ENCODE measurements around the gene CD4.

Gene CD4

GRCh38 chr12:6830286-6830890, 41.1 kb downstream of the CD4 start:
- DNase-seq = no peak

GRCh38 chr12:6830999-6831398, 41.7 kb downstream of the CD4 start:
- no peak for DNase-seq

- DNase-seq = no peak
These were observed 42.2 kb downstream of the CD4 start for GRCh38 chr12:6831450-6831995.

- DNase-seq = no peak
These were observed 42.8 kb downstream of the CD4 start for GRCh38 chr12:6832125-6832524.

GRCh38 chr12:6833189-6833890, 44.0 kb downstream of the CD4 start:
- no peak for DNase-seq

- DNase-seq = no peak
These were observed 44.9 kb downstream of the CD4 start for GRCh38 chr12:6834254-6834653.

GRCh38 chr12:6834873-6835272, 45.5 kb downstream of the CD4 start:
- no peak for DNase-seq

- DNase-seq = no peak
These were observed 47.5 kb downstream of the CD4 start for GRCh38 chr12:6836851-6837250.

- DNase-seq = no peak
These were observed 48.2 kb downstream of the CD4 start for GRCh38 chr12:6837370-6838060.

- DNase-seq = no peak
These were observed 49.5 kb downstream of the CD4 start for GRCh38 chr12:6838854-6839253.

- DNase-seq = no peak
These were observed 50.3 kb downstream of the CD4 start for GRCh38 chr12:6839482-6840201.

- no peak for DNase-seq
These were observed 51.0 kb downstream of the CD4 start for GRCh38 chr12:6840330-6840729.

GRCh38 chr12:6840761-6841515, 51.6 kb downstream of the CD4 start, which contains the start of gene GNB3:
Gene GNB3 (plus strand): TSS chr12:6840925. CDS start chr12:6841288, 363 bp downstream.
- DNase-seq = no peak

GRCh38 chr12:6842075-6842474, 52.7 kb downstream of the CD4 start:
- no peak for DNase-seq

GRCh38 chr12:6843118-6843902, 54.0 kb downstream of the CD4 start:
- no peak for DNase-seq

GRCh38 chr12:6845395-6845794, 56.1 kb downstream of the CD4 start:
- no peak for DNase-seq

GRCh38 chr12:6846316-6846869, 57.1 kb downstream of the CD4 start:
- no peak for DNase-seq

GRCh38 chr12:6847676-6848075, 58.3 kb downstream of the CD4 start:
- DNase-seq = no peak

GRCh38 chr12:6849427-6849826, 60.1 kb downstream of the CD4 start:
- no peak for DNase-seq

GRCh38 chr12:6849976-6850560, 60.7 kb downstream of the CD4 start:
- no peak for DNase-seq

- DNase-seq = no peak
These were observed 61.4 kb downstream of the CD4 start for GRCh38 chr12:6850796-6851152.
